ENCODE results near the gene PLPPR3. TPM values are rescaled to one million over a fixed set of nuclear protein-coding genes. Genes with fewer than 3 reads are reported as not detected.

PLPPR3 gene
- polyA plus RNA-seq, 1 donor = 0.52 TPM

DNA sequence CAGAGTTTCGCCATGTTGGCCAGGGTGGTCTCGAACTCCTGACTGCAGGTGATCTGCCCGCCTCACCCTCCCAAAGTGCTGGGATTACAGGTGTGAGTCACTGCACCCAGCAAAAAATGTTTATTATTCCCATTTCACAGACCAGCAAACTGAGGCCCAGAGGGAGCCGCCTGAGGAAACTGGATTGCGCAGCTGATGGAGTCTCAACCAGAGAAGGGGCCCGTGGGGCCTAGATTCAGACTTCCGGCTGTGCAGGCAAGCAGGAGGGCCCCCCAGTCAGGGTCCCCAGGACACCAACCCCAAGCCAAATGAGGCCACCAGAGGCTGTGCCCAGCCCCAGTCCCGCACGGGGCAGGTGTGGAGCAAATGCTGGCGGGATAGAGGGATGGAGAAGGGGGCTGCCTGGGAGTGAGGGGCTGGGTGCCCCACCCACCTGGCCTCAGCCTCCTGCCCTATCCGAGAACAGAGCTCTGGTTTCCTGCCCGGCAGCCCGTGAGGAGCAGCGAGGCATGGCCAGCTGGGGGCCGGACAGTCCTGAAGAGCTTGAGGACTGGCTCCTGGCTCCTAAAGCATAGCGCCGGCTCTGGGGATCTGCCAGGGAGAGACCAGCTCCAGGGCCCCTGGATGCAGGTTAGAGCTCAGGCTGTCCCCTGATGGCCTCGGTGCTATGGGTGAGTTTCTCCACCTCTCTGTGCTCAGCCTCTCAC is 48.9 kb downstream of the PLPPR3 start:
- no peak for DNase-seq (ENCODE audit: low read depth)

DNA sequence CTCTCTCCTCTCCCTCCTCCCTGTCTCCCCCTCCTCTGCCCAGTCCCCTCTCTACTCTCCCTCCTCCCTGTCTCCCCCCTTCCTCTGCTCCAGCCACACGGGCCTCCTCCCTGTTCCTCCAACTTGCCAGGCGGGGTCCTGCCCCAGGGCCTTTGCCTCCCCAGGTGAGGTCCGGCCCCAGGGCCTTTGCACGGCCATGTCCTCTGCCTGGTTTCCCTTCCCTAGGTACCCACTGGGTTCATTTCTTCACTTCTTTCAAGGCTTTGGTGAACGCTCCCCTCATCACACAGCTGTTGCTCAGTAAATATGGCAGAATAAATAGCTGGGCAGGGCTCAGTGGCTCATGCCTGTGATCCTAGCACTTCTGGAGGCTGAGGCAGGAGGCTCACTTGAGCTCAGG is 49.7 kb downstream of the PLPPR3 start:
- no peak for DNase-seq (ENCODE audit: low read depth)

DNA sequence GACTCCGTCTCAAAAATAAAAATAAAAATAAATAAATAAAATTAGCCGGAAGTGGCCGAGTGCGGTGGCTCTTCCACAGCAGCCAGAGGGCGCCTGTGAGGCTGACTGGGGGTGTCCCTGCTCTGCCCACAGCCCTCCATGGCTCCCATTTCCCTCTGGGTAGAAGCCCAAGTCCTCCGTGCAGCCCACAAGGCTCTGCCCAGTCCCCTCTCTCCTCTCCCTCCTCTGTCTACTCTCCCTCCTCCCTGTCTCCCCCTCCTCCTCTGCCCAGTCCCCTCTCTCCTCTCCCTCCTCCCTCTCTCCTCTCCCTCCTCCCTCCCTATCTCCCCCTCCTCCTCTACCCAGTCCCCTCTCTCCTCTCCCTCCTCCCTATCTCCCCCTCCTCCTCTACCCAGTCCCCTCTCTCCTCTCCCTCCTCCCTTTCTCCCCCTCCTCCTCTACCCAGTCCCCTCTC is 50.4 kb downstream of the PLPPR3 start:
- DNase-seq (ENCODE audit: low read depth) = no peak

DNA sequence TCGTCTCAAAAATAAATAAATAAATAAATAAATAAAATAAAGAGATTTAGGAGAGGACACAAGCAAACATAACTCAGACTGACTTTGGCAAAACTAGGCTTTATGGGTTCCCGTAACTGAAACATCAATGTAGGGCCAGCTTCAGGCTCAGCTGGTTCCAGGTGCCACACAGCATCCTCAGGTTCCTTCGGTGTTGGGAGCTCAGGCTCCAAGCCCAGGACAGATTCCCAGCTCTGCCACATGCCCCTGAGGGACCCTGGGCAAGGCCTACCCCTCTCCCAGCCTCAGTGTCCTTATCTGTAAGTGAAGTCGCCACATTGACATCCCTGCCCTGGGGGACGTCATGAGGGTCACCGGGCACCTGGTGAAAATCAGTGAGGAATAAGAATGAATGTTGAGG is 52.1 kb downstream of the PLPPR3 start:
- DNase-seq (ENCODE audit: low read depth) = no peak

DNA sequence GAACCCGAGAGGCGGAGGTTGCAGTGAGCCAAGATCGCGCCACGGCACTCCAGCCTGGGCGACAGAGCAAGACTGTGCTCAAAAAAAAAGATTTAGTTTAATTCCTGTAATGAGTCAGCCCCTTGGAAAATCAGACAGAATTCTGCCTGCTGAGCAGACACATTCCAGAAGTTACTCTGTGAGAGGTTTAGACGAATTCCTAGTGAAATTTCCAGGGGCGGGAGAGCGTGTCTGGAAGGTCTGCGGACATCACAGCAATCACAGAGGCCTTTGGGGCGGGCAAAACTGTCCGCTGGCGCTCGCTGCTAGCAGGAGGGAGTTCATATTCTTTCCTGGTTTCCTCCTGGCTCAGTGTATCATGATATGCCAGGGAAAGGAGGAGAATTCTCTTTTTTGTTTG is 53.3 kb downstream of the PLPPR3 start:
- DNase-seq (ENCODE audit: low read depth) = no peak

DNA sequence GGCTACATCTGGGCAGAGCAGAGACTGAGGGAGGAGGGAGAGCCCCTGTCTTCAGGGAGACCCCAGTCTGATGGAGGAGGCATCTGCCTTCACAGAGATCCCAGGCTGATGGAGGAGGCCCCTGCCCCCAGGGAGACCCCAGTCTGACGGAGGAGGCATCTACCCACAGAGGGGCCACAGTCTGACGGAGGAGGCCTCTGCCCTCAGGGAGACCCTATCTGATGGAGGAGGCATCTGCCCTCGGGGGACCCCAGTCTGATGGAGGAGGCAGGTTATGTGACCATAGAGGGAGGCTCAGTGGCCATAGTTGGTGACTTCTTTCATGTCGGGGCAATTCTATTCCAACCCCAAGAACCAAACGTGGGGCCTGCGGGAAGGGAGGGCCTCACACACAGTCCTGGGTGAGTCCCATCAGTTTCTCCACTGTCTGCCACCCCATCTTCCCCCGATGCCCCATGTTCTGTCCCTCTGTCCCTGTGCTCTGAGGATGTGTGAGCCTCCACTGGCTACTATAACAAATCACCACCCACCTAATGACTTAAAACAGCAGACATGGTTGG is 56.5 kb downstream of the PLPPR3 start:
- no peak for DNase-seq (ENCODE audit: low read depth)

DNA sequence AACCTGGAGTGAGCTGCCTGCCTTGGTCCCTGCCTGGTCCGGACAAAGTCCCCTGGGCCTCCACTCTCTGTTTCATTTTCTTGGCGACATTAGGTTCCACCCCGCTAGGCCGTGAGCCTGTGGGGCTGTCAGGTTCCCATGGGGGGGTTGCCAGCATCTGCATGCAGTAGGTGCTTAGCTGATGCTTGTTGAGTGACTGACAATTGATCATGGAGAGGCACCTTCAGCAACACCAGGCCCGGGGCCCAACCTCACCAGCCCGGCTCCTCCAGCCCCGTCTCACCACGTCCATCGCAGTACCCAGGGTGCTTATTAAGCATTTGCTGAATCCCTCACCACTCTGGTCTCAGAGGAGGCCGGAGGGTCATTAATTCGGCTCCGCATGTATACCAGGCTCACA is 57.5 kb downstream of the PLPPR3 start:
- DNase-seq (ENCODE audit: low read depth) = no peak

DNA sequence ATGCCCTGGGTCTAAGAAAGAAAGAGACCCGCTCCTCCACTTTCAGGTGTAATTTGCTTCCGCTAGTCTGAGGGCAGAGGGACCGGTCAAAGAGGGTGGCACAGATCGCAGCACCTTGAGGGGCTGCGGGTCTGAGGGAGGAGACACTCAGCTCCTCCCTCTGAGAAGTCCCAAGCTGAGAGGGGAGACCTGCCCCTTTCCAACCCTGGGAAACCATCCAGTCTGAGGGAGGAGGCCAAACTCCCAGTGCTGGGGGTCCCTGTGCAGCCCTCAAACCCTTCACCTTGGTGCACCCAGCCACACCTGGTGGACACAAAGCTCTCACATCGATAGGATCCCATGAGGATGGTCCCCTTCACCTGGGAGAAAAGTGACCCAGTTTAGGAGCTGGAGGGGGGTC is 57.9 kb downstream of the PLPPR3 start:
- no peak for DNase-seq (ENCODE audit: low read depth)

DNA sequence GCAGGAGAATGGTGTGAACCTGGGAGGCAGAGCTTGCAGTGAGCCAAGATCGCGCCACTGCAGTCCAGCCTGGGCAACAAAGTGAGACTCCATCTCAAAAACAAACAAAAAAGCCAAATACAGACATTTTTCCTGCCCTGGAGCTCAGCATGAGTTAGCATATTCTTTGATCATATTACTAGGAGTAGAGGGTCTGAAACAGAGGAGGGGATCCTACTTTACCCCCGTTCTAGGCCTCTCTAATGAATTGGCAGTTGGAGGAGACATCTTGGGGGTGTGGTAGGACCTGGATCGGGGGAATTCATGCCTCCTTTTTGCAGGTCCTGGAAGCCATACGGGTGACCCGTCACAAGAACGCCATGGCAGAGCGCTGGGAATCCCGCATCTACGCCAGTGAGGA is 58.6 kb downstream of the PLPPR3 start:
- DNase-seq (ENCODE audit: low read depth) = no peak

Other genes with a start within 250 kb of the PLPPR3 start
- 210 TPM for gene BSG, start 249.4 kb downstream of the PLPPR3 start, polyA plus RNA-seq (ENCODE audit: insufficient read length)
- 0.32 TPM for gene HCN2, start 232.1 kb downstream of the PLPPR3 start, polyA plus RNA-seq (ENCODE audit: insufficient read length)
- gene POLRMT, start 188.4 kb downstream of the PLPPR3 start, polyA plus RNA-seq (ENCODE audit: insufficient read length) = 36.1 TPM
- 0.20 TPM for gene FGF22, start 182.1 kb downstream of the PLPPR3 start, polyA plus RNA-seq (ENCODE audit: insufficient read length)
- 27.6 TPM for gene RNF126, start 158.7 kb downstream of the PLPPR3 start, polyA plus RNA-seq (ENCODE audit: insufficient read length)
- 17.8 TPM for gene FSTL3, start 145.6 kb downstream of the PLPPR3 start, polyA plus RNA-seq (ENCODE audit: insufficient read length)
- gene PRSS57, start 126.5 kb downstream of the PLPPR3 start, polyA plus RNA-seq (ENCODE audit: insufficient read length) = 0.44 TPM
- gene PALM, start 113.0 kb downstream of the PLPPR3 start, polyA plus RNA-seq (ENCODE audit: insufficient read length) = 36.5 TPM
- 0.19 TPM for gene MISP, start 70.8 kb downstream of the PLPPR3 start, polyA plus RNA-seq (ENCODE audit: insufficient read length)
- 101 TPM for gene PTBP1, start 24.5 kb downstream of the PLPPR3 start, polyA plus RNA-seq (ENCODE audit: insufficient read length)
- gene AZU1, start 5.9 kb upstream of the PLPPR3 start, polyA plus RNA-seq (ENCODE audit: insufficient read length) = 1.7 TPM
- gene PRTN3, start 19.0 kb upstream of the PLPPR3 start, polyA plus RNA-seq (ENCODE audit: insufficient read length) = 2.6 TPM
- gene ELANE, start 30.3 kb upstream of the PLPPR3 start, polyA plus RNA-seq (ENCODE audit: insufficient read length) = 0.40 TPM
- 1.4 TPM for gene CFD, start 37.7 kb upstream of the PLPPR3 start, polyA plus RNA-seq (ENCODE audit: insufficient read length)
- gene MED16, start 71.2 kb upstream of the PLPPR3 start, polyA plus RNA-seq (ENCODE audit: insufficient read length) = 33.7 TPM
- not detected for gene RNU6-9, start 71.5 kb upstream of the PLPPR3 start, polyA plus RNA-seq (ENCODE audit: insufficient read length)
- gene R3HDM4, start 91.3 kb upstream of the PLPPR3 start, polyA plus RNA-seq (ENCODE audit: insufficient read length) = 27.5 TPM
- gene KISS1R, start 95.4 kb upstream of the PLPPR3 start, polyA plus RNA-seq (ENCODE audit: insufficient read length) = not detected
- 11.4 TPM for gene ARID3A, start 104.1 kb upstream of the PLPPR3 start, polyA plus RNA-seq (ENCODE audit: insufficient read length)
- gene WDR18, start 162.4 kb upstream of the PLPPR3 start, polyA plus RNA-seq (ENCODE audit: insufficient read length) = 23.5 TPM
- 0.13 TPM for gene GRIN3B, start 178.5 kb upstream of the PLPPR3 start, polyA plus RNA-seq (ENCODE audit: insufficient read length)
- 75.5 TPM for gene TMEM259, start 199.2 kb upstream of the PLPPR3 start, polyA plus RNA-seq (ENCODE audit: insufficient read length)
- not detected for gene RNU6-2, start 199.6 kb upstream of the PLPPR3 start, polyA plus RNA-seq (ENCODE audit: insufficient read length)
- gene CNN2, start 204.7 kb upstream of the PLPPR3 start, polyA plus RNA-seq (ENCODE audit: insufficient read length) = 45.2 TPM
- 20.6 TPM for gene ABCA7, start 218.2 kb upstream of the PLPPR3 start, polyA plus RNA-seq (ENCODE audit: insufficient read length)
- 8.4 TPM for gene ARHGAP45, start 245.2 kb upstream of the PLPPR3 start, polyA plus RNA-seq (ENCODE audit: insufficient read length)